A673 (cell line): Measurements from ENCODE around the gene CCDC80.

ENCODE experiments used
- CTCF ChIP-seq: fragments of 300-800, 200-600 bp; sonication (generic); conservative IDR thresholded peaks from 2 replicates; pipeline ENCODE4 v1.5.1; 2017; ENCODE audit warnings: low read depth, mild to moderate bottlenecking, antibody characterized with exemption, low read length, moderate library complexity, mixed read lengths
- EZH2 ChIP-seq: fragments of 200-600 bp; sonication (generic); IDR thresholded peaks from 2 replicates; pipeline ENCODE4 v1.6.1; 2017; ENCODE audit warnings: borderline replicate concordance, low read depth, mild to moderate bottlenecking, mixed read lengths, antibody characterized with exemption, low read length; ENCODE audit not compliant: poor library complexity, severe bottlenecking

- TF ChIP-seq CTCF (no peak), EZH2 (no peak)
These were observed 12.9 kb downstream of the CCDC80 start for GRCh38 chr3:112627919-112628466.
